GM12872 (cell line): Measurements from ENCODE around the gene ZBTB20.

ENCODE experiments used
- TF ChIP-seq, protein P1 (sequence below): IDR thresholded peaks from 3 replicates; pipeline ENCODE4 v1.5.1; 2011; ENCODE audit warnings: low read depth, mild to moderate bottlenecking, low read length, moderate library complexity; ENCODE audit not compliant: insufficient read depth

The ZBTB20 gene

DNA sequence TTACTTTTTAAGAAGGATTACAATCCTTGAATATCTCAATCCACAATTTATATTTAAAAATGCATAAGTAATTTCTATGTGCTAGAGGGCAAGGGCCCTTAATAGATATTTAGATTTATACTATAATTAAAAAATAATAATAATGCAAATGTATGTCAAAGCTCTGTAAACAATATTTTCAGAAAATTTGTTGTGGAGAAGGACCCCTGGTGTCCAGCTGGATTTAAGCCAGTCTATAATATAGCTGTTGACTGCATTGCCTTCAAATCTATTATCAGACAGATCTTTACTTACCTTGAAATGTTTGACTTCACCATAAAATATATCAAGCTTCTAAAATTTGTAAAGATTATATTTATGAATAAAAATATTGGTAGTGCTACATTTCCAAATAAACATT, 65.6 kb downstream of the ZBTB20 start:
- TF ChIP-seq, protein P1, sequence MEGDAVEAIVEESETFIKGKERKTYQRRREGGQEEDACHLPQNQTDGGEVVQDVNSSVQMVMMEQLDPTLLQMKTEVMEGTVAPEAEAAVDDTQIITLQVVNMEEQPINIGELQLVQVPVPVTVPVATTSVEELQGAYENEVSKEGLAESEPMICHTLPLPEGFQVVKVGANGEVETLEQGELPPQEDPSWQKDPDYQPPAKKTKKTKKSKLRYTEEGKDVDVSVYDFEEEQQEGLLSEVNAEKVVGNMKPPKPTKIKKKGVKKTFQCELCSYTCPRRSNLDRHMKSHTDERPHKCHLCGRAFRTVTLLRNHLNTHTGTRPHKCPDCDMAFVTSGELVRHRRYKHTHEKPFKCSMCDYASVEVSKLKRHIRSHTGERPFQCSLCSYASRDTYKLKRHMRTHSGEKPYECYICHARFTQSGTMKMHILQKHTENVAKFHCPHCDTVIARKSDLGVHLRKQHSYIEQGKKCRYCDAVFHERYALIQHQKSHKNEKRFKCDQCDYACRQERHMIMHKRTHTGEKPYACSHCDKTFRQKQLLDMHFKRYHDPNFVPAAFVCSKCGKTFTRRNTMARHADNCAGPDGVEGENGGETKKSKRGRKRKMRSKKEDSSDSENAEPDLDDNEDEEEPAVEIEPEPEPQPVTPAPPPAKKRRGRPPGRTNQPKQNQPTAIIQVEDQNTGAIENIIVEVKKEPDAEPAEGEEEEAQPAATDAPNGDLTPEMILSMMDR = no peak

DNA sequence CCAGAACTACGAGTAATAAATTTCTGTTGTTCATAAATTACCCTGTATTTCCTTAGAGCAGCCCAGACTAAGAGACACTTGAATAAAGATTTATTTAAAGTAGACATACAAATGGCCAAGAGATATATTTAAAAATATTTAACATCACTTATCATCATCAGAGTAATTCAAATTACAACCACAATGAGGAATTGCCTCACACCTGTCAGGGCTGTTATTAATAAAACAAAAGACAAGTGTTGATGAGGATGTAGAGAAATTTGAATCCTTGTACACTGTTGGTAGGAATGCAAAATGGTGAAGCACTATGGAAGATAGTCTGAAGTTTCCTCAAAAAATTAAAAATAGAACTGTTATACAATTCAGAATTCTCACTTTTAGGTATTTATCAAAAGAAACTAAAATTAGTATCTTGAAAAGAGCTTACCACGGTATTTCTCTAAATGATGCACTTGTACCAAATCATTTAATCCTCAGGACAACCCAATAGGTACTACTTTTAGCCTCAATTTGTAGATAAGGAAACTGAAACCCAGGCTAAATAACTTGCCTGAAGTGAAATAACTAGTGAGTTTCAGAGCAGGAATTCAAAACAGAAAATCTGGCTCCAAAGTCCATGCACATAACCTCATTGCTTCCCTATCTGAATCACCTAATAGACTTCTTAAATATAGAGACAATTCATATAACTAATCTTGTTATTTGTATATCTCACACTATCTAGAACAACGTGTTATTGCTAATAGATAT, 69.4 kb downstream of the ZBTB20 start:
- TF ChIP-seq, protein P1 = no peak

DNA sequence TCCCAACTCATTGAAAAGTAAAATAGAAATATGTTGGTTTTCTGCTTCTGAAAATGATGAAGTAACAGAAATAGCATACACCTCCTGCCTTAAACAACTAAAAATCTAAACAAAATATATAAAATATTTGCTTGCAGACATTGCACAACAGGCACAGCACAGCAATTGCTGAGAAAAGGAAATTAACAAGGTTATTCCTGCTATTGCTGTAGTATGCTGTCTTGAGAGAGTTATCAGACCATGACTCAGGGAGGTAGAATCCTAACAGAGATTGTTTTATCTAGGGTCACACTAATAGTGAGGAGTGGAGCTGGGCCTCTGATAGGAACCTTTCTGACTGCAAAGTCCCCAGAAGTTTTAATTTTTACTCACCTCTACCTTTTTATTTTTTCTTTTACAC, 72.6 kb downstream of the ZBTB20 start:
- TF ChIP-seq, protein P1 = no peak

DNA sequence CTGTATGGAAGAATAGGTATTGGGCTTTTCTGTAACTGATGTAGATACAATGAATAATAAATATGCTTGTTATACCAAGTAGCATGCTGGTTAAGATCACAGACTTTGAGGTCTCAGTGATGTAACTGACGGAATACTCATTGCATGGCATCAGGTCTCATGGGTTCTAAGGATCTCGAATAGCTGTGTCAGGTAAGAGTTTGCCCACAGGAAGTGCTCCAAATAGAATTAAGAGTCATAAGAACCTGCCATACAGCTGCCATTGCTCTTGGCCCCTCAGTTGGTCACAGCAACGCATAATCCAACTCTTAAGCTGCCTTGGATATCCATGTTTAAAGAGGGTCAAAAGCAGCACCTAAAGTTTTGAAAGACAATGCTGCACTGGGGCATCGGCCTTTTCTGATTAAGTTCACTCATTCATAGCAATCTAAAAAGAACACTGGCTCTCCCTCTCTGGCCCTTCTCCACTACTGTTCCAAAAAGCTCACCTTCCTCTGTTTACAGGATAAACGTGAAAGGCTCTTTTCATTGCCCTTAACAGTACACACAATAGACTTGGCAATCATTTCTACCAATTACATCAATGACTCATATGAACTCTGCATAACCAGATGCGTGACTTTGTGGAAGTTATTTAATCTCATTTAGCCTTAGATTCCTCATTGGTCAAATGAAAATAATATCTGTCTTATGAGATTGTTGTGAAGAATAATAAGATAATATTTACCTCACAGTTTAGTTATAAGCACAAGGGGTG, 74.6 kb downstream of the ZBTB20 start:
- TF ChIP-seq, protein P1 = no peak

DNA sequence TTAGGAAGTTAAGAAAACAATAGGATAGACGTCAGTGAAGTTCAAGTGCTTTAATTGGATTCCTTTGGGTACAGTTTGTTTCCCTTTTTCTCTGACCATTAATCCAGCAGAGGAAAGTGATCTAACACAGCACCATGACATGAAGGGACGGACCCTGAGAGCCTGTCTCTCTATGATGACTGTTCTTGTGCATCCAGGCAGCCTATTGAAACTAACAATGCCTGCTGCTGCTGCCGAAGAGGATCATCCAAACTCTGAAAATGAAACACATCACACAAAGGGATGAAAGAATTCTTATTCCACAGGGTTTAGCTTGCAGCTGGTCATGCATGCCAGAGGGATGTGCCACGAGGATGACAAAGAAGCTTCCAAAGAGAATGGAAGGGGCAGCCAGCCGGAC, 75.5 kb downstream of the ZBTB20 start:
- TF ChIP-seq, protein P1 = no peak

DNA sequence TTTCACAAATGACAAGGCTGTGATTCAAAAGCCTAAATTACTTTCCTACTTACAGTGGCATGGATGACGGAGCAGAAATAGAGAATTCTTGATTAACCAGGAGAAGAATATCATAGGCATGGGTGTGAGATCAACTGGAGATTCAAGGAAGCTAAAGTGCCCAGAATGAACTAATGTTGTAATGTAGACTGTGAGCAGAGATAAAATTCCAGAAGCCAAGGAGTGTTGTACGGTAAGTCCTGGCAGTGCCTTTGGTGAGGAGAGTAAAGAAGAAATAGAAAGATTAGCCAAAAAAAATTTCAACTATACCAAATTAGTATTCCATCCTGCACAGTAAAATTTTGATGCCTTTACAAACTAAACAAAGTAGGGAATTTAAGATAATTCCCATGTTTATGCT, 75.9 kb downstream of the ZBTB20 start:
- TF ChIP-seq, protein P1 = no peak

DNA sequence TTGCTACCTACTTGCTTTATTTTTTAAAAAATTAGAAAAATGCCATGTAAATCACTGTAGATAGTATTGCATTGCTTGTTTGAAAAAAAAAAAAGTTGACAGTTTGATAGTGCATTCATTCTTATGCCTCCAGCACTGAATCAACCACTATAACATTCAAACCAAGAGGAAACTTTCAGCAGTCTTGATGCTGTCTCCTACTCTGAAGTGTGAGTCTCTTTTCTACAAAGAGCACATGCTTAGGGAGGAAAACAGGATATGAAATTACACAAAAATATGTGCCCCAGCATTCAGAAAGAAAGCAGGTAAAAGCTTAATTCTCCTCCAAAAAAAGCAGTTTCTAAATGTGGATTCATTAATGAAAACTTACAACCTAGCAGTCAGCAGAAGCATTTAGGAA, 78.3 kb downstream of the ZBTB20 start:
- TF ChIP-seq, protein P1 = no peak
